HEK293 (cell line): ENCODE data around the gene KIRREL1.

Experiments
- CTCF ChIA-PET: fragments of 350-600 bp; formaldehyde crosslinking; extraction: SDS; loops from one replicate; lab custom pipeline; 2021; ENCODE audit warnings: antibody characterized with exemption; lab: Yijun Ruan, JAX
- POLR2A ChIA-PET: fragments of 300-600 bp; formaldehyde crosslinking; extraction: SDS; loops from one replicate; lab custom pipeline; 2020; ENCODE audit warnings: antibody characterized with exemption, inconsistent platforms; lab: Yijun Ruan, JAX
- H3K27ac ChIP-seq: fragments of 200-500 bp; sonication (Bioruptor generic); 2 replicates; pipeline ENCODE4 v1.5.1; 2014; ENCODE audit warnings: low read depth, low read length, control low read depth, inconsistent platforms; ENCODE audit errors: extremely low read depth
- H3K36me3 ChIP-seq, 2 experiments: fragments of 200-500 bp in 1 of 2; sonication (Bioruptor generic) in 1 of 2; 1 replicate in 1 of 2; 2 replicates in 1 of 2; pipeline ENCODE4 v1.5.1; 2014 to 2017; ENCODE audit warnings: inconsistent platforms in 2 of 2, low read length in 2 of 2; ENCODE audit not compliant: control insufficient read depth in 2 of 2, insufficient read depth in 1 of 2
- H3K4me1 ChIP-seq: fragments of 200-500 bp; sonication (Bioruptor generic); 2 replicates; pipeline ENCODE4 v1.5.1; 2014; ENCODE audit warnings: mild to moderate bottlenecking, low read length, inconsistent platforms; ENCODE audit not compliant: control insufficient read depth, insufficient read depth
- H3K4me3 ChIP-seq: 2 replicates; pipeline ENCODE4 v1.5.1; 2011; ENCODE audit warnings: low read depth, mild to moderate bottlenecking, control low read depth, low read length, moderate library complexity
- H3K9me3 ChIP-seq: fragments of 200-500 bp; sonication (Bioruptor generic); 2 replicates; pipeline ENCODE4 v1.5.1; 2014; ENCODE audit warnings: low read depth, low read length, inconsistent platforms; ENCODE audit not compliant: control insufficient read depth, insufficient read depth
- HOXA7 ChIP-seq: sonication (generic); formaldehyde crosslinking; IDR thresholded peaks from 2 replicates; pipeline ENCODE4 v1.8.1; 2022; ENCODE audit warnings: missing genetic modification reagents, borderline replicate concordance
- KLF1 ChIP-seq: fragments of 450-650 bp; formaldehyde crosslinking; IDR thresholded peaks from 2 replicates; pipeline ENCODE4 v1.5.1; 2016; ENCODE audit warnings: missing biosample characterization, missing genetic modification characterization
- KLF10 ChIP-seq: fragments of 450-650 bp; IDR thresholded peaks from 2 replicates; pipeline ENCODE4 v1.5.1; 2018; ENCODE audit warnings: missing biosample characterization, mild to moderate bottlenecking, missing genetic modification characterization
- PRDM1 ChIP-seq: fragments of 450-650 bp; formaldehyde crosslinking; IDR thresholded peaks from 2 replicates; pipeline ENCODE4; 2016; ENCODE audit warnings: missing biosample characterization, missing genetic modification characterization
- SCRT1 ChIP-seq: fragments of 450-650 bp; formaldehyde crosslinking; IDR thresholded peaks from 2 replicates; pipeline ENCODE4 v1.5.1; 2016; ENCODE audit warnings: missing biosample characterization, missing genetic modification characterization, borderline replicate concordance
- SCRT2 ChIP-seq: fragments of 450-650 bp; formaldehyde crosslinking; IDR thresholded peaks from 2 replicates; pipeline ENCODE4 v1.5.1; 2016; ENCODE audit warnings: missing biosample characterization, missing genetic modification characterization
- ZBTB1 ChIP-seq: fragments of 450-650 bp; formaldehyde crosslinking; IDR thresholded peaks from 2 replicates; pipeline ENCODE4 v1.5.1; 2016; ENCODE audit warnings: missing biosample characterization, missing genetic modification characterization
- ZBTB21 ChIP-seq: fragments of 450-650 bp; formaldehyde crosslinking; IDR thresholded peaks from 2 replicates; pipeline ENCODE4 v1.5.1; 2017; ENCODE audit warnings: missing biosample characterization, missing genetic modification characterization
- ZFHX2 ChIP-seq: fragments of 450-650 bp; formaldehyde crosslinking; conservative IDR thresholded peaks from 2 replicates; pipeline ENCODE4 v1.5.1; 2016; ENCODE audit warnings: missing biosample characterization, missing genetic modification characterization
- ZNF112 ChIP-seq: fragments of 450-650 bp; formaldehyde crosslinking; IDR thresholded peaks from 2 replicates; pipeline ENCODE4 v1.5.0; 2017; ENCODE audit warnings: missing biosample characterization, missing genetic modification characterization
- ZNF138 ChIP-seq: fragments of 450-650 bp; formaldehyde crosslinking; IDR thresholded peaks from 2 replicates; pipeline ENCODE4 v1.5.1; 2016; ENCODE audit warnings: missing biosample characterization, missing genetic modification characterization, borderline replicate concordance
- ZNF24 ChIP-seq: fragments of 450-650 bp; formaldehyde crosslinking; IDR thresholded peaks from 2 replicates; pipeline ENCODE4 v1.5.1; 2016; ENCODE audit warnings: missing biosample characterization, missing genetic modification characterization
- ZNF311 ChIP-seq: fragments of 450-650 bp; formaldehyde crosslinking; IDR thresholded peaks from 2 replicates; pipeline ENCODE4 v1.5.1; 2017; ENCODE audit warnings: missing biosample characterization, missing genetic modification characterization, borderline replicate concordance
- ZNF510 ChIP-seq: fragments of 450-650 bp; formaldehyde crosslinking; IDR thresholded peaks from 2 replicates; pipeline ENCODE4 v1.5.1; 2018; ENCODE audit warnings: mild to moderate bottlenecking, missing genetic modification characterization, missing biosample characterization; ENCODE audit not compliant: insufficient replicate concordance
- ZNF585B ChIP-seq: fragments of 450-650 bp; formaldehyde crosslinking; IDR thresholded peaks from 2 replicates; pipeline ENCODE4 v1.5.1; 2016; ENCODE audit warnings: missing biosample characterization, missing genetic modification characterization
- ZNF660 ChIP-seq: fragments of 450-650 bp; IDR thresholded peaks from 2 replicates; pipeline ENCODE4 v1.5.1; 2018; ENCODE audit warnings: missing biosample characterization, mild to moderate bottlenecking, missing genetic modification characterization
- TF ChIP-seq, protein P1 (sequence below): fragments of 450-650 bp; formaldehyde crosslinking; IDR thresholded peaks from 2 replicates; pipeline ENCODE4 v1.5.1; 2016; ENCODE audit warnings: missing biosample characterization, missing genetic modification characterization
- TF ChIP-seq, protein P2 (sequence below): fragments of 450-650 bp; formaldehyde crosslinking; IDR thresholded peaks from 2 replicates; pipeline ENCODE4; 2016; ENCODE audit warnings: missing biosample characterization, missing genetic modification characterization
- TF ChIP-seq, protein P3 (sequence below): fragments of 450-650 bp; formaldehyde crosslinking; IDR thresholded peaks from 2 replicates; pipeline ENCODE4 v1.5.0; 2017; ENCODE audit warnings: missing biosample characterization, missing genetic modification characterization, borderline replicate concordance
- TF ChIP-seq, protein P4 (sequence below): fragments of 450-650 bp; formaldehyde crosslinking; IDR thresholded peaks from 2 replicates; pipeline ENCODE4 v1.5.1; 2016; ENCODE audit warnings: missing biosample characterization, missing genetic modification characterization, borderline replicate concordance

The KIRREL1 gene

DNA sequence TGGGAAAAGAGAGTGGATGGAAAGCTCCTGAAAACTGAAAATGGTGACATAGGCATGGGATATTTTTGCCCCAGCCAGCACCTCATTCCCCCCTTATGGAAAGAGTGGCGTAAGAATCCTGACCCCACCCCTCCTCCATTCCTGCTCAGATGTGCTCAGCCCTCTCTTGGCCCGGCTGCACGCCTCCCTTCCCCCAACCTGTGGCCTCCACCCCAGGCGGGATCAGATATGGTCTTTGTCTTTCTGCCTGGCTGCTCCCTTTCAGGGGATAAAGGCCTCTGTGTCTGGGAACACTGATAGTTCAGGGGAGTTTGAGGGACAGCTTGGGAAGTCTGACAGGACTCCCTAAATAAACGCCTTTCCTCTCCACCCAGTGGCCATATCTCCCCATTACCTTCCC lies 49.8 kb downstream of the KIRREL1 start:
- no peaks in the 10 kb centered on the region for H3K4me1 ChIP-seq
- H3K27ac ChIP-seq = no peak overlapping the region
- CTCF ChIA-PET = interaction anchor here (0.7 to 3.8 kb wide), 4 partner anchors 8 to 77 kb away, joined by 3 to 25 read pairs (median 4); no protein-coding TSS in a partner anchor
- no peak overlapping the region for H3K4me3 ChIP-seq
- POLR2A ChIA-PET = no interaction called here
- no peaks in the 10 kb centered on the region for H3K36me3 ChIP-seq
- TF ChIP-seq KLF1 (tag by site-specific recombination) = peak; percentile 59
- TF ChIP-seq SCRT1 (tag by site-specific recombination) = peak; percentile 11; the same call in 1 of the 2 replicates
- TF ChIP-seq ZFHX2 (tag by site-specific recombination) = no peak
- no peaks in the 10 kb centered on the region for H3K9me3 ChIP-seq

DNA sequence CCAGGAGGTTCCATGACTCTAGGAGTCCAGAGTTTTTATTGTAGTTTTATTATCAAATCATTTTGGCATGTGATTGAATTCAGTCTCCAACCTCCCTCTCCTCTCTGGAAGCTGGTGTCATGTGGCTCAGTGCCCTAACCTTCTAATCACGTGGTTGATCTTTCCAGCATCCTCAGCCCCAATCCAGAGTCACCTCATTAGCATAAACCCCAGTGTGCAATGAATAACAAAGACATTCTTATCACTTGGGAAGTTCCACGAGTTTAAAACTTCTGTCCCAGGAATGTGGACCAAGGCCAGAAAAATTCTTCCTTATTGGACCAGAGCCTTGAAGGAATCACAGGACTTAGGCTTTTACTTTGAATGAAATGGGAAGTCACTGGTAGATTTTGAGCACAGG lies 52.2 kb downstream of the KIRREL1 start:
- Histone ChIP-seq H3K4me3 (no peak overlapping the region), H3K4me1 (no peaks in the 10 kb centered on the region), H3K9me3 (no peaks in the 10 kb centered on the region), H3K27ac (no peak overlapping the region), H3K36me3 (no peaks in the 10 kb centered on the region)
- TF ChIP-seq ZBTB1 (tag by site-specific recombination) = no peak
- TF ChIP-seq, protein P1, sequence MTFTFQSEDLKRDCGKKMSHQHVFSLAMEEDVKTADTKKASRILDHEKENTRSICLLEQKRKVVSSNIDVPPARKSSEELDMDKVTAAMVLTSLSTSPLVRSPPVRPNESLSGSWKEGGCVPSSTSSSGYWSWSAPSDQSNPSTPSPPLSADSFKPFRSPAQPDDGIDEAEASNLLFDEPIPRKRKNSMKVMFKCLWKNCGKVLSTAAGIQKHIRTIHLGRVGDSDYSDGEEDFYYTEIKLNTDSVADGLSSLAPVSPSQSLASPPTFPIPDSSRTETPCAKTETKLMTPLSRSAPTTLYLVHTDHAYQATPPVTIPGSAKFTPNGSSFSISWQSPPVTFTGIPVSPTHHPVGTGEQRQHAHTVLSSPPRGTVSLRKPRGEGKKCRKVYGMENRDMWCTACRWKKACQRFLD (tag by site-specific recombination) = no peak
- TF ChIP-seq HOXA7 (CRISPR knock-in tag) = no peak
- no peak for TF ChIP-seq ZBTB21 (tag by site-specific recombination)
- no peak for TF ChIP-seq PRDM1 (tag by site-specific recombination)
- no peak for TF ChIP-seq ZNF311
- CTCF ChIA-PET = interaction anchor here (1.4 to 3.8 kb wide), 3 partner anchors 10 to 54 kb away, joined by 6 to 25 read pairs (median 10); no protein-coding TSS in a partner anchor
- POLR2A ChIA-PET = no interaction called here

DNA sequence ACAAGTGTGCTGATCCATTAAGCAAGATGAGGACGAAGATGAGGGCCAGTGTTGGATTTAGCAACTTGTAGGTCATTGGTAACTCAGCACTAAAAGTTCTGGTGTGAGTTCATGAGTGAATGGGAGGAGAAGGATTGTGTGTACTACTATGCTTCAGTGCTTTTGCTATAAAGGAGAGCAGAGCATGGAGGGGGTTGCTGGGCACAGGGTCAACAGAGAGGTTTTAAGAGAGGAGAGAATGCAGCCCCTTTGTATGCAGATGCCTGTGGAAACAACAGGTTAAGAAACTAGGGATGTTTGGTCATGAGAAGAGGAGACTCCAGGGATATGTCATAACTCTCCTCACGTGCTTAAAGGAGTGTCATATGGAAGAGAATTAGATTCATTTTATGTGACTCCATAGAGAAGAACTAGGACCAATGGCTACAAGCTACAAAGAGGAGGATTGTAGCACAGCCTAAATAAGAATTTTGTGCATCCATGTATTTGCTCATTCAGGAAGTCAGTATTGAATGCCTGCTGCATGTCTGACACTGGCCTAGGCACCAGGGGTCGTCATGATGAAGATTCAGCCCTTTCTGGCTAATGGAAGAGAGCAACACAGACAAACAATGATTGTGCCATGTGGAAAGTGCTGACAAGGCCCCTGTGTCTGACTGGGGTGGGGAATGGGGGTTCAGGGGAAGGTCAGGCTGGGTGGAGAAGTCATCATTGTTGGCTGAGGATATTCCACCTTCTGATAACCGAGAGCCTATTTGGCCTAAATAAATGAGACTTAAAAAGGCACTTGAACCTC lies 53.5 kb downstream of the KIRREL1 start:
- POLR2A ChIA-PET = no interaction called here
- no peaks in the 10 kb centered on the region for H3K9me3 ChIP-seq
- H3K27ac ChIP-seq = no peak overlapping the region
- CTCF ChIA-PET = interaction anchor here (3.8 kb wide), 1 partner anchor 11 kb away, joined by 25 read pairs; no protein-coding TSS in a partner anchor
- no peaks in the 10 kb centered on the region for H3K36me3 ChIP-seq
- no peak overlapping the region for H3K4me3 ChIP-seq
- TF ChIP-seq, protein P2, sequence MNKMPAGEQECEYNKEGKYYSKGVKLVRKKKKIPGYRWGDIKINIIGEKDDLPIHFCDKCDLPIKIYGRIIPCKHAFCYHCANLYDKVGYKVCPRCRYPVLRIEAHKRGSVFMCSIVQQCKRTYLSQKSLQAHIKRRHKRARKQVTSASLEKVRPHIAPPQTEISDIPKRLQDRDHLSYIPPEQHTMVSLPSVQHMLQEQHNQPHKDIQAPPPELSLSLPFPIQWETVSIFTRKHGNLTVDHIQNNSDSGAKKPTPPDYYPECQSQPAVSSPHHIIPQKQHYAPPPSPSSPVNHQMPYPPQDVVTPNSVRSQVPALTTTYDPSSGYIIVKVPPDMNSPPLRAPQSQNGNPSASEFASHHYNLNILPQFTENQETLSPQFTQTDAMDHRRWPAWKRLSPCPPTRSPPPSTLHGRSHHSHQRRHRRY (tag by site-specific recombination) = no peak
- TF ChIP-seq ZNF510 (tag by site-specific recombination) = no peak
- TF ChIP-seq ZNF585B (tag by site-specific recombination) = no peak
- TF ChIP-seq KLF10 (tag by site-specific recombination) = no peak
- TF ChIP-seq SCRT2 (tag by site-specific recombination) = no peak
- no peak for TF ChIP-seq ZBTB1 (tag by site-specific recombination)
- no peak for TF ChIP-seq ZNF24 (tag by site-specific recombination)
- TF ChIP-seq ZNF138 = no peak
- TF ChIP-seq, protein P3, sequence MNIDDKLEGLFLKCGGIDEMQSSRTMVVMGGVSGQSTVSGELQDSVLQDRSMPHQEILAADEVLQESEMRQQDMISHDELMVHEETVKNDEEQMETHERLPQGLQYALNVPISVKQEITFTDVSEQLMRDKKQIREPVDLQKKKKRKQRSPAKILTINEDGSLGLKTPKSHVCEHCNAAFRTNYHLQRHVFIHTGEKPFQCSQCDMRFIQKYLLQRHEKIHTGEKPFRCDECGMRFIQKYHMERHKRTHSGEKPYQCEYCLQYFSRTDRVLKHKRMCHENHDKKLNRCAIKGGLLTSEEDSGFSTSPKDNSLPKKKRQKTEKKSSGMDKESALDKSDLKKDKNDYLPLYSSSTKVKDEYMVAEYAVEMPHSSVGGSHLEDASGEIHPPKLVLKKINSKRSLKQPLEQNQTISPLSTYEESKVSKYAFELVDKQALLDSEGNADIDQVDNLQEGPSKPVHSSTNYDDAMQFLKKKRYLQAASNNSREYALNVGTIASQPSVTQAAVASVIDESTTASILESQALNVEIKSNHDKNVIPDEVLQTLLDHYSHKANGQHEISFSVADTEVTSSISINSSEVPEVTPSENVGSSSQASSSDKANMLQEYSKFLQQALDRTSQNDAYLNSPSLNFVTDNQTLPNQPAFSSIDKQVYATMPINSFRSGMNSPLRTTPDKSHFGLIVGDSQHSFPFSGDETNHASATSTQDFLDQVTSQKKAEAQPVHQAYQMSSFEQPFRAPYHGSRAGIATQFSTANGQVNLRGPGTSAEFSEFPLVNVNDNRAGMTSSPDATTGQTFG (tag by site-specific recombination) = no peak
- no peak for TF ChIP-seq ZNF660 (tag by site-specific recombination)
- TF ChIP-seq, protein P4, sequence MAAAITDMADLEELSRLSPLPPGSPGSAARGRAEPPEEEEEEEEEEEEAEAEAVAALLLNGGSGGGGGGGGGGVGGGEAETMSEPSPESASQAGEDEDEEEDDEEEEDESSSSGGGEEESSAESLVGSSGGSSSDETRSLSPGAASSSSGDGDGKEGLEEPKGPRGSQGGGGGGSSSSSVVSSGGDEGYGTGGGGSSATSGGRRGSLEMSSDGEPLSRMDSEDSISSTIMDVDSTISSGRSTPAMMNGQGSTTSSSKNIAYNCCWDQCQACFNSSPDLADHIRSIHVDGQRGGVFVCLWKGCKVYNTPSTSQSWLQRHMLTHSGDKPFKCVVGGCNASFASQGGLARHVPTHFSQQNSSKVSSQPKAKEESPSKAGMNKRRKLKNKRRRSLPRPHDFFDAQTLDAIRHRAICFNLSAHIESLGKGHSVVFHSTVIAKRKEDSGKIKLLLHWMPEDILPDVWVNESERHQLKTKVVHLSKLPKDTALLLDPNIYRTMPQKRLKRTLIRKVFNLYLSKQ (tag by site-specific recombination) = no peak
- TF ChIP-seq ZNF112 = no peak
- TF ChIP-seq, all 188 proteins: peak for 0
- no peaks in the 10 kb centered on the region for H3K4me1 ChIP-seq
